Progenitor cell of endocrine pancreas (in vitro differentiated cells): ENCODE measurements around the gene FHAD1. TPM values are rescaled to one million over a fixed set of nuclear protein-coding genes. Genes with fewer than 3 reads are reported as not detected.

Source experiments
- DNase-seq: peaks from one replicate; pipeline ENCODE4 v3.0.0; 2021; ENCODE audit warnings: low spot score; ENCODE audit not compliant: unreplicated experiment
- H3K27ac Mint-ChIP-seq: 2 replicates; pipeline ENCODE4 v1.8.0; 2021; ENCODE audit warnings: mild to moderate bottlenecking, moderate library complexity, mixed read lengths
- H3K27me3 Mint-ChIP-seq: 2 replicates; pipeline ENCODE4 v1.8.0; 2021; ENCODE audit warnings: mixed read lengths
- H3K36me3 Mint-ChIP-seq: 2 replicates; pipeline ENCODE4 v1.8.0; 2022; ENCODE audit warnings: mixed read lengths; ENCODE audit not compliant: insufficient read depth
- H3K4me1 Mint-ChIP-seq: 2 replicates; pipeline ENCODE4 v1.8.0; 2021; ENCODE audit warnings: low read depth, mixed read lengths
- H3K4me3 Mint-ChIP-seq: 2 replicates; pipeline ENCODE4 v1.8.0; 2021; ENCODE audit warnings: low read depth, mild to moderate bottlenecking, moderate library complexity, mixed read lengths
- H3K9me3 Mint-ChIP-seq: 2 replicates; pipeline ENCODE4 v1.8.0; 2021; ENCODE audit warnings: low read depth, mixed read lengths
- CTCF ChIP-seq: fragments of 200-600 bp; sonication (generic); IDR thresholded peaks from one replicate; pipeline ENCODE4 v1.5.0; 2021; ENCODE audit warnings: antibody characterized with exemption, mild to moderate bottlenecking; ENCODE audit not compliant: unreplicated experiment
- total RNA-seq: library from RNA; stranded (reverse); gene quantifications from 2 replicates; pipeline ENCODE4 v1.2.1, GENCODE V29; 2021

Gene FHAD1
- total RNA-seq, 1 donor from 2014 or later: 5.0 TPM

- H3K27me3 Mint-ChIP-seq: peaks cover 15% of the 10 kb centered on the region
- peak overlapping the region; percentile 29 for H3K27ac Mint-ChIP-seq
- H3K9me3 Mint-ChIP-seq: peaks cover 6% of the 10 kb centered on the region
- no peak for DNase-seq
- peaks cover 6% of the 10 kb centered on the region for H3K4me1 Mint-ChIP-seq
- TF ChIP-seq CTCF: no peak
- H3K36me3 Mint-ChIP-seq: peaks cover 2% of the 10 kb centered on the region
- no peak overlapping the region for H3K4me3 Mint-ChIP-seq
Observed at GRCh38 chr1:15337656-15338402, 90.8 kb downstream of the FHAD1 start.

GRCh38 chr1:15339570-15339969, 92.5 kb downstream of the FHAD1 start:
- Mint-ChIP-seq H3K9me3 (peaks cover 6% of the 10 kb centered on the region), H3K36me3 (peaks cover 2% of the 10 kb centered on the region), H3K27ac (peak overlapping the region; percentile 74), H3K4me3 (no peak overlapping the region), H3K4me1 (peaks cover 6% of the 10 kb centered on the region), H3K27me3 (peaks cover 22% of the 10 kb centered on the region)
- TF ChIP-seq CTCF: no peak
- no peak for DNase-seq

- H3K27ac Mint-ChIP-seq: no peak overlapping the region
- no peak overlapping the region for H3K4me3 Mint-ChIP-seq
- DNase-seq: no peak
- no peak for TF ChIP-seq CTCF
- peaks cover 6% of the 10 kb centered on the region for H3K9me3 Mint-ChIP-seq
- H3K4me1 Mint-ChIP-seq: peaks cover 6% of the 10 kb centered on the region
- H3K27me3 Mint-ChIP-seq: peaks cover 21% of the 10 kb centered on the region
- peaks cover 2% of the 10 kb centered on the region for H3K36me3 Mint-ChIP-seq
Observed at GRCh38 chr1:15341228-15341627, 94.2 kb downstream of the FHAD1 start.

GRCh38 chr1:15341634-15342407, 94.8 kb downstream of the FHAD1 start:
- Mint-ChIP-seq H3K4me3 (no peak overlapping the region), H3K4me1 (peaks cover 6% of the 10 kb centered on the region), H3K27ac (no peak overlapping the region), H3K9me3 (peaks cover 6% of the 10 kb centered on the region), H3K27me3 (peaks cover 15% of the 10 kb centered on the region), H3K36me3 (peaks cover 2% of the 10 kb centered on the region)
- DNase-seq: no peak
- no peak for TF ChIP-seq CTCF

GRCh38 chr1:15342408-15342967, 95.5 kb downstream of the FHAD1 start:
- Mint-ChIP-seq H3K9me3 (peaks cover 6% of the 10 kb centered on the region), H3K27me3 (peaks cover 15% of the 10 kb centered on the region), H3K27ac (no peak overlapping the region), H3K36me3 (peaks cover 2% of the 10 kb centered on the region), H3K4me1 (peaks cover 6% of the 10 kb centered on the region), H3K4me3 (no peak overlapping the region)
- TF ChIP-seq CTCF: no peak
- no peak for DNase-seq
